GM12892 (cell line): Measurements from ENCODE around the gene PROX1.

Experiments
- DNase-seq: peaks from one replicate; pipeline ENCODE4 v3.0.0; 2011; ENCODE audit not compliant: insufficient read length
- FAIRE-seq: peaks from 2 replicates; lab custom pipeline; 2011; peaks lifted over from hg19 to GRCh38; lab: Jason Lieb, UNC
- POLR2A ChIP-seq: IDR thresholded peaks from 2 replicates; pipeline ENCODE4 v1.6.1; 2011; ENCODE audit warnings: low read depth, low read length, control low read depth
- POLR2AphosphoS5 ChIP-seq: IDR thresholded peaks from 2 replicates; pipeline ENCODE4 v1.6.1; 2011; ENCODE audit warnings: low read depth, low read length, control low read depth
- TAF1 ChIP-seq: IDR thresholded peaks from 2 replicates; pipeline ENCODE4 v1.6.1; 2011; ENCODE audit warnings: low read depth, mild to moderate bottlenecking, control low read depth, low read length, borderline replicate concordance

Gene PROX1

DNA sequence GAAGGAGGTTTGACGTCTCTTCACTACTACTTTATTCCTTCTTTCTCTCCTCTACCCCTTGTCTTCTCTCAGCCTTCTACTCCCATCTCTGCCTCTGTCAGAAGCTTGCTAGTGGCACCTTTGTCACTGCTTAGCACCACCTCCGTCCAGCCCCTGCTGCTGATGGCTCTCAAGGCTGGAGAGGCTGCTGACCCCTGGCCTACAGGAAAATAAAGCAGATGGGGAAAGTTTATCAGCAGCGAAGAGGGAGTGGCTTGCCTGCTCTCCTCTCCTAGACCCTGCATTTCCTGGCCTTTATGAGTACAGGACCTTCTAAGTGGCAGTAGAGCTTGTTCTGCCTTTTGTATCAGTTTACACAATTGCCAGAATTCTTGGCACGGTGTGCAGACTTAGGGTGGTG lies 27.0 kb downstream of the PROX1 start:
- DNase-seq = no peak
- TF ChIP-seq POLR2A = no peak
- no peak for TF ChIP-seq TAF1
- no peak for TF ChIP-seq POLR2AphosphoS5
- FAIRE-seq = no peak

DNA sequence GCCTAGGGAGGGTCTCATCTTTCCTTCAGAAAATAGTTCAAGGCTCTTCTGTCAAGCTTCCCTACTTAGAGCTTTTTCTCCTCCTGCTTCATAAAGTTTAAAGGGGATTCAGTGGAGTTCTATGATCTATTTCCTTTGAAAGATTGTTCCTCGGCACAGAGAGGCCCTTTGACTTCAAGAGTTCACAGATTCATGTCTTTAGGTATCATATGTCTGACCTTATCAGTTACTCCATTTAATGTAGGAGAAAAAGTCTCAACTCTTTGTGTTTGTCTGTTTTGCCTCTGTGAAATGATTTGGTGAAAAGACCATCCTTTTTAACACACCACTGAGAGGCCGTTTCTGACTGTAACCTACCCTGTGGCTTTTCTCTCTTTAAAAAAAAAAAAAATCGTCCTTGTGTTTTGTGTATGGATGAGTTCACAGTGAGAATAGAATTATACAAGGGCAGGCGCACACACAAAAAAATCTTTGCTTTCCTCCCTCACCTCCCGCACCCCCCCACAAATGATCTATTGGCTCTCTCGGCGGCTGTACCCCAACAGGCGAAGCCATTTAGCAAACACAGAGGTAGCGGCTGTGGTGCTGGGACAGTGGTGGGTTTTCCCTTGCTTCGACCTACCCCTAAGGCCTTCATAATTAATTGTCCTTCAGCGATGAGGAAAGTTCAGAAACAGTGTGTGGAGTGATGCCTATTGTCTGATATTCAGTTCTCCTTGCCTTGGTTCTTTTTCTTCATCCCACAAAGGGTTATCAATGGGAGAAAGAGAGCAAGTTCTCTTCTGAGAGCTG lies 29.6 kb downstream of the PROX1 start:
- FAIRE-seq (no peak), DNase-seq (no peak)
- TF ChIP-seq POLR2A (no peak), POLR2AphosphoS5 (no peak), TAF1 (no peak)

DNA sequence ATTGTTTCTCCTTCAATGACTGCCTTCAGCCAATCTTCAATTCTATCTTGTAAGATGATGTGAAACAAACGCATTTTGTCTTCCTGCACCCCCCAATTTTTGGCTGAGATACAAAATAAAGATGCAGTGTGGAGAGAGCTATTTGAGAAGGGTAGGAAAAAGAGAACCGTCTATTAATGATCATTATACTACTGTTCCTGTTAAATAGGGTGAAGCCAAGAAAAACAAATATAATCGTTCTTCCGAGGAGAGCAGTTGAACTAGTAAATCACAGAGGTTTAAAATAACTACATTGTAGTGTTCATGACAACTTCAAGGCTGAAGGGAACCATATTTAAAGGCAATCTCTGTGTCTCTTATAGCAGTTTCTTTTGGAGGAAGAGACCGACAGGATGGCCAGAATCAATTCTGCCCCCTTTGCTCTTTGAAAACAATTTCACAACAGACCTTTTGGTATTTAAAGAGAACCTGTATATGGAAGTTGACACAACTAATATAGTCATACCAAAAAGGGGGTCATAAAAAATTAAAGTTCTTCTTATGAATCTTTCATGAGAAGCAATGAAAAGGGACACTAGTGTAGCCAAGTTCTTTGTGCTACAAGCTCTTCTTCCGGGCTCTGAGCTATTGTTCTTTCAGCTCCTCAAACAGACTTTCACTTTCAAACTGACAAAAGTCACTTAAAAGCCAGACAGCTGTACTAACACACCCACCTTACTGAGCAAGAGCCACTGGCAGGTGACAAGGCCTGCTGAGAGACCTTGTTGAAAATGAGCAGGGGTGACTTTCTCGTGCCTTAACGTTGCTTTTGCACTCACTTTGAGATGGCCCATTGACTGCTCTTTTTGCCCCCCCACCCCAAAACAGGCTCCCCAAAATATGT lies 30.9 kb downstream of the PROX1 start:
- TF ChIP-seq POLR2AphosphoS5 (no peak), POLR2A (no peak), TAF1 (no peak)
- no peak for FAIRE-seq
- peak; percentile 26 for DNase-seq

DNA sequence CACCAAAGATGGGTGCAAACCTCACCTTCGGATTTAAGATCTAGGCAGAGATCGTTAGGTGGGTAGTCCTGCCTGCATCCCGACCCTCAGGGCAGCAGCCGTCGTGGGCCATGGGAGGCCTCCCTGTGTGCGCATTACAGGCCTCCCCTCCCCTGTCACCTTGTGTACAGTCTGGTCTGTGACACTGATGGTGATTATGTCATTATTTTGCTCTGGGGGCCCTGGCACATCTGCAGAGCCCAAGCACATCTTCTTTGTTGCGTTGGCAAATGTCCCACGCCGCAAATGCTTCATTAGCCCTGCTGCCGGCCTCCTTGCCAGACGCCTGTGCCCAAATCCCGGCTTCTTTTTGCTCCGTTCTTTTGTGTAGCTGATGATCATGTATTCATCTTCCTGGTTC lies 31.7 kb downstream of the PROX1 start:
- DNase-seq (no peak), FAIRE-seq (no peak)
- TF ChIP-seq TAF1 (no peak), POLR2AphosphoS5 (no peak), POLR2A (no peak)

DNA sequence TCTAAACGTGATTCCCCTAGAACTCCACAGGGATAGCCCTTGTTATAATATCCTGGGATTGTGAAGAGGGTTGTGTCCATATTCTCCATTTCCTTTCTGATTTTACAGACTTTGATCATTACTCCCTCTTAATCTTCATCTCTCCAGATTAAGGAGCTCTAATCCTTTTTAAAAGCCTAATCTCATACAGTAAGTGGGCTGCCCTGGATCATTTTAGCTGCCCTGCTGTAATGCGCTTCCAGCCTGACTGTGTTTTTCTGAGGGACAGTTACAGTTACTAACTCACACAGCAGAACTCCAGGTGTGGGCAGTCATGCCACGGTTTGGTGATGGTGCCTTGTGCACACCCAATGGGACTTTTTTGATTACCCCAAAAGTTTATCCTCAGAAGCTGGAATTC lies 33.5 kb downstream of the PROX1 start:
- no peak for FAIRE-seq
- DNase-seq = no peak
- no peak for TF ChIP-seq POLR2A
- TF ChIP-seq TAF1 = no peak
- TF ChIP-seq POLR2AphosphoS5 = no peak

DNA sequence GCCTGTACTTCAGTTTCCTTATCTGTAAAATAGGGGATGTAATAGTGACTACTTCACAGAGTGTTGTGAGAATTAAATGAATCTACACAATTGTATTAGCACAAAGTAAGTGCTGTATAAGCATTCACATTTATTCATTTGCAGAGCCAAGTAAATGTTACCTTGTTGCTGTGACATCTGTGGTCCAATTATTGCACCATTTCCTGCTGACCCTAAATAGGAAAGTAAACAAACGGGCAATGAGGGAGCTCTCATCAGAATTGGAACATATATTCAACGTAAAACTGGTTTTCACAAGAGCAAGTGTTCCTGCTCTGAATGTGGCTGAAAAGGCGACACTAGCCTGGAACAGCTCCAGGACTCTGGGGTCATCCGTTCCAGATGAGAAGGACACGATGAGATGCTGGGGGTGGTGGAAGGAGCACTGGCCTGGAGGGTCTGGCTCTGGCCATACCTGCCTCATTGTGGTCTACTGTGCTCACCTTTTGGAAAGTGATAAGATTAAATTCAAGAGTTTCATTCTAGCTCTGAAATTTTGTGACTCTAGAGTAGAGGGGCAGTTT lies 34.5 kb downstream of the PROX1 start:
- TF ChIP-seq POLR2A = no peak
- TF ChIP-seq TAF1 = no peak
- no peak for TF ChIP-seq POLR2AphosphoS5
- no peak for FAIRE-seq
- DNase-seq = no peak

DNA sequence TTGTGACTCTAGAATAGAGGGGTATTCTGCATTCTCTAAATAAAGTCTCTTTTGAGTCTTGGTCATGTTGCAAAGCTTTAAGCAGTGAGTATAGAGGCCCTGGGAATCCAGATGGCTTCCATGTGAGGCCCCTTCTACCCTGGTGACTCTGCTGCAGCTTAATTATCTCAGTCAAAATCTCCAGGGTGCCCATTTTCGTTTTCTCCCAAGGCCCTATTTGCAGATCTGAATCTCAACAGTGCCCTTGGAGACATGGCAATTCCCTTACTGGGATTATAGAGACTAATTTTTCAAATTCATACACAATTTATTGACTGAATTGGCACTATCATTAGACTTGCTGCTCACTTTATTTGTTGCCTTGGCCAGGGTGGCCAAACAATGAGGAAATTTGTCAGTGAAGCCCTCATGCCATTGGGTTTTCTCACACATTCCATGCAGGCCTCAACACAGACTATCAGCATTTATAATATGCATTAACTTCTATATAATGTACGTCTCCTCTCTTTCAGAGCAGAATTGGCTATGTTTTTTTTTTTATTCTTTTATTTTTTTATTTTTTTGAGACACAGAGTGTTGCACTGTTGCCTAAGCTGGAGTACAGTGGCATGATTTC lies 35.1 kb downstream of the PROX1 start:
- FAIRE-seq = no peak
- DNase-seq = no peak
- TF ChIP-seq POLR2A (no peak), TAF1 (no peak), POLR2AphosphoS5 (no peak)

DNA sequence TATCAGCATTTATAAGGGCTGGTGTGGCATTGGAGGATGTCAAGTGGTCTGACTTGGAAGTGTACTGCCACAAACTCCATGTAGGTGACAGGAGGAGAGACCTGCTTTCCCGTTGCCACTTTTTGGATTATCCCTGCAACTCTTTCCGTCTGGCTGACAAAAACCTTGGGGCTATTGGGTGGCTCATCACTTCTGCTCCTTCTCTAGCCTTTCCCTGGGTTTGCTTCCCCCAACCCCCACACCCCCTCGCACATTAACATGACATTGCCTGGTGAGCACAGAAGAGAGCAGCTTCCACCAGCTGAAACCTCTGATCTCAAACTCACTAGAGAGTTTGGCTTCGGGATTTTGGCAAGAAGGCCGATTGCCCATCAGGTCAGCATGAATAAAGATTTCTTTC lies 39.2 kb downstream of the PROX1 start:
- TF ChIP-seq TAF1 = no peak
- TF ChIP-seq POLR2A = no peak
- TF ChIP-seq POLR2AphosphoS5 = no peak
- FAIRE-seq (no peak), DNase-seq (no peak)

DNA sequence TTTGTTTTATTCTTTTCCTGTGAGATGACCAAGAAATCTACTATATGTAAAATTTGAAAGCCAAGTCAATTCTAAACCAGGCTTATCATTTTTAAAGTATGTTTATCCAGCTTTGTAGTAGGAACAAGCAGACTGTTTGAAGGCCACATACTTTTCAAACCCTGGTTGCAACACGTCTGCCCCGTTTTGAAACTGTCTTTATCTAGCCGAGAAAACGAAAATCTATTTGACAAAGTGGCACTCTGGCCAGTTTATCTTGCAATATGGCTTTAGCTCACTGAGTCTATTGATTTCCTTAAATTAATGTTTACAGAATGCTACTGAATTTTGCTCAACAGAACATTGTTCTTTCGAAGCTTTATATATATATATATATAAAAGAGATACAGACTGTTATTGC lies 39.7 kb downstream of the PROX1 start:
- DNase-seq (no peak), FAIRE-seq (no peak)
- TF ChIP-seq TAF1 = no peak
- no peak for TF ChIP-seq POLR2A
- TF ChIP-seq POLR2AphosphoS5 = no peak

DNA sequence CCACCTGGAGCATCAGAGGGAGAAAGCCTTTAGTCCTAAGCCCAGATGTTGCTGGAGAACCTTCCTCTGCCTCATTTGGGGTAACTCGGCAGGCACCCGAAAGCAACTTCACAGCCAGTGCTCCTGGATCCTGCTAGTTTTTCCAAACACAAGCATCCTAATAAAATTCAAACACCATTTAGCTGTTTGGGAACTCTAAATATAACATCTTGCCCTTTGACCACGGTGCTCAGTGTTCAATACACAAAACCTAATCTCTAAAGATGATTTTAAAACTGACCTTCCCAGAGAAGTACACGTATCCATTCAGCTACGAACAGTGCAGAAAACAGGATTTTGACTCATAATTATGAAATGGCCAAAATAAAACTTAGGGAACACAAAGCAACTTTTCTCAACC lies 40.3 kb downstream of the PROX1 start:
- DNase-seq (no peak), FAIRE-seq (no peak)
- TF ChIP-seq POLR2AphosphoS5 (no peak), POLR2A (no peak), TAF1 (no peak)
